MCF 10A (cell line): ENCODE results near the gene ANKRD11. TPM values are rescaled to one million over a fixed set of nuclear protein-coding genes. Genes with fewer than 3 reads are reported as not detected.

Source experiments
- BruUV-seq: library from RNA; stranded (reverse); fragments of 400-500 nt; replicated peaks from 2 replicates; lab custom pipeline; 2021; lab: Mats Ljungman, UMichigan
- CTCF ChIA-PET: fragments of 300-600 bp; sonication (Branson Sonifier 250); formaldehyde crosslinking; extraction: SDS; loops from one replicate; lab custom pipeline; 2021; ENCODE audit warnings: antibody characterized with exemption, inconsistent platforms; lab: Yijun Ruan, JAX
- POLR2A ChIA-PET: fragments of 300-600, 350-650 bp; sonication (Branson Sonifier 250); formaldehyde crosslinking; extraction: SDS; loops from one replicate; lab custom pipeline; 2020; ENCODE audit warnings: antibody characterized with exemption, inconsistent platforms; lab: Yijun Ruan, JAX
- DNase-seq: peaks from one replicate; pipeline ENCODE4 v3.0.0-alpha.2; 2018; ENCODE audit not compliant: unreplicated experiment
- H3K27ac Mint-ChIP-seq: one replicate; pipeline ENCODE4 v1.8.0; 2022; ENCODE audit warnings: mild to moderate bottlenecking, low read depth, mixed read lengths; ENCODE audit not compliant: unreplicated experiment
- H3K27me3 Mint-ChIP-seq: one replicate; pipeline ENCODE4 v1.8.0; 2022; ENCODE audit warnings: mixed read lengths; ENCODE audit not compliant: insufficient read depth, unreplicated experiment
- H3K36me3 Mint-ChIP-seq: one replicate; pipeline ENCODE4 v1.8.0; 2022; ENCODE audit warnings: mild to moderate bottlenecking, moderate library complexity, mixed read lengths; ENCODE audit not compliant: insufficient read depth, unreplicated experiment
- H3K4me1 Mint-ChIP-seq: one replicate; pipeline ENCODE4 v1.8.0; 2022; ENCODE audit warnings: mixed read lengths; ENCODE audit not compliant: insufficient read depth, unreplicated experiment
- H3K4me3 Mint-ChIP-seq: one replicate; pipeline ENCODE4 v1.8.0; 2022; ENCODE audit warnings: mild to moderate bottlenecking, moderate library complexity, mixed read lengths; ENCODE audit not compliant: unreplicated experiment
- H3K9me3 Mint-ChIP-seq: one replicate; pipeline ENCODE4 v1.8.0; 2022; ENCODE audit warnings: mixed read lengths; ENCODE audit not compliant: unreplicated experiment
- CTCF ChIP-seq: fragments of 200-600 bp; IDR thresholded peaks from one replicate; pipeline ENCODE4 v1.8.0; 2022; ENCODE audit warnings: antibody characterized with exemption, mild to moderate bottlenecking; ENCODE audit not compliant: unreplicated experiment
- intact Hi-C: fragments of 100-400 bp; cut with micrococcal nuclease; formaldehyde crosslinking; loops from 2 replicates; pipeline ENCODE4 v1.14.1; 2022
- total RNA-seq: library from RNA; stranded (reverse); gene quantifications from 2 replicates; pipeline ENCODE4 v1.2.3, GENCODE V29; 2022

Gene ANKRD11
- total RNA-seq, 1 experiment from 2014 or later, result 237 TPM

DNA sequence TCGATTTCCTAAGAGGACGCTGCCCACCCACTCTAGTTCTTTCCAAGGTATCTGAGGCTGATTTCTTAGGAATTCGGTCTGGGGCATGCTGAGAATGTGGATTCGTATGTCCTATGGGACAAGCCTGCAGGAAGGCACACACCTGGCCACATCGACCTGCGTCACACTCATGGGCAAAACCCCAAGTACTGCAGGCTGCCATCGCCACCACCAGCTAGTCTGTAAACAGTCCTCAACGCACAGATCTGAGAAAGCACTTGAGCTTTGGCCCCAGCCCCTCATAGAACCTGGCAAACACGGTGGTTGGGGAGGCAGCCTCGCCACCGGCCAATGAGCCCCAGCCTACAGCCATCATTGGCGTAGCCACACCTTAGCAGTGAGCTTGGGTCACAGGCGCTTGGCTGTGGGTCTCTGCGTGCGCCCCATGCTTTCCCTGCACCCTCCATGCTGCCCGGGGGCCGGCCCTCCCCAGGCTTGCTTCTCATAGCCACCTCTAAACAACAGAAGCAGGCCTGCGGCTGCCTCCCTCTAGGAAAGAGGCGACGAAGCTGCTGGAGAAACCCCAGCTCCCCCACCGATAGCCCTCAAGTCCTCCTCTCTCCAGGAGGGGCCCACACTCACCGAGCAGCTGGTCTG, 197.8 kb downstream of the ANKRD11 start:
- intact Hi-C loops, result no loop called here
- Mint-ChIP-seq H3K36me3 (peaks cover 61% of the 10 kb centered on the region), H3K27ac (no peak overlapping the region), H3K27me3 (no peaks in the 10 kb centered on the region), H3K9me3 (no peaks in the 10 kb centered on the region), H3K4me1 (peaks cover 7% of the 10 kb centered on the region), H3K4me3 (no peak overlapping the region)
- CTCF ChIA-PET, result interaction anchor here (1.0 kb wide), 1 partner anchor 32 kb away, joined by 4 read pairs; no protein-coding TSS in a partner anchor
- BruUV-seq, result no TSS peak
- no peak for DNase-seq
- POLR2A ChIA-PET, result no interaction called here
- no peak for TF ChIP-seq CTCF

- no peak overlapping the region for H3K27ac Mint-ChIP-seq
- no peak for DNase-seq
- no peak overlapping the region for H3K4me3 Mint-ChIP-seq
- CTCF ChIA-PET, result interaction anchor here (0.6 to 1.0 kb wide), 3 partner anchors 31 to 132 kb away, joined by 3 to 4 read pairs (median 3); no protein-coding TSS in a partner anchor
- peaks cover 53% of the 10 kb centered on the region for H3K36me3 Mint-ChIP-seq
- POLR2A ChIA-PET, result no interaction called here
- H3K27me3 Mint-ChIP-seq, result no peaks in the 10 kb centered on the region
- H3K9me3 Mint-ChIP-seq, result no peaks in the 10 kb centered on the region
- BruUV-seq, result no TSS peak
- intact Hi-C loops, result no loop called here
- TF ChIP-seq CTCF, result no peak
- peaks cover 7% of the 10 kb centered on the region for H3K4me1 Mint-ChIP-seq
Measured at GRCh38 chr16:89291776-89292175, 198.6 kb downstream of the ANKRD11 start.

DNA sequence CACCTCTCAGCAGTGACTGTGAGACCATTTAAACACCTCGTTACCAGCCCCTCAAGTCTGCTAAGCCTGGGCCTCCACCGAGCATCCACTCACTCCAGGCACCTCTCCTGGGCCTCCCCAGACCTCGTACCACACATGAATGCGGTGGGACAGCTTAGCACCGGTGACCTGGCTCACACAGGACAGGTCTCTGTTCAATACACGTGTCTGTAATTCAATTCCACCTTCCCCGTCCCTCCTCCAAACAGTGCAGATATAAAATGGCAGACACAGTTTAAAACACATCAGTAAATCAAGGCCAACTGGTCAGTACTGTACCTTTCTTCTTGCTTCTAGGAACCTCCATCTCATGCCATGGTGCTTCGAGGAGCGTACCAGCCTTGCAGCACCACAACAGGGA, 199.0 kb downstream of the ANKRD11 start:
- Mint-ChIP-seq H3K9me3 (no peaks in the 10 kb centered on the region), H3K36me3 (peaks cover 49% of the 10 kb centered on the region), H3K27me3 (no peaks in the 10 kb centered on the region), H3K27ac (no peak overlapping the region), H3K4me3 (no peak overlapping the region), H3K4me1 (peaks cover 5% of the 10 kb centered on the region)
- no peak for DNase-seq
- TF ChIP-seq CTCF, result no peak
- POLR2A ChIA-PET, result no interaction called here
- no TSS peak for BruUV-seq
- intact Hi-C loops, result no loop called here
- CTCF ChIA-PET, result interaction anchor here (0.6 to 1.0 kb wide), 3 partner anchors 52 to 132 kb away, joined by 3 read pairs; no protein-coding TSS in a partner anchor

- CTCF ChIA-PET, result interaction anchor here (0.7 to 1.0 kb wide), 3 partner anchors 24 to 1643 kb away, joined by 3 to 4 read pairs (median 3); no protein-coding TSS in a partner anchor
Measured at GRCh38 chr16:89290887-89291286, 199.5 kb downstream of the ANKRD11 start.

More at GRCh38 chr16:89290887-89291286, 199.5 kb downstream of the ANKRD11 start:
- DNase-seq, result no peak
- no peaks in the 10 kb centered on the region for H3K9me3 Mint-ChIP-seq
- no peak overlapping the region for H3K4me3 Mint-ChIP-seq
- no TSS peak for BruUV-seq
- H3K36me3 Mint-ChIP-seq, result peaks cover 44% of the 10 kb centered on the region
- H3K4me1 Mint-ChIP-seq, result peaks cover under 1% of the 10 kb centered on the region
- intact Hi-C loops, result no loop called here
- POLR2A ChIA-PET, result no interaction called here
- no peak overlapping the region for H3K27ac Mint-ChIP-seq
- TF ChIP-seq CTCF, result no peak
- H3K27me3 Mint-ChIP-seq, result no peaks in the 10 kb centered on the region
